ENCODE results near the gene MRPL54.

DNA sequence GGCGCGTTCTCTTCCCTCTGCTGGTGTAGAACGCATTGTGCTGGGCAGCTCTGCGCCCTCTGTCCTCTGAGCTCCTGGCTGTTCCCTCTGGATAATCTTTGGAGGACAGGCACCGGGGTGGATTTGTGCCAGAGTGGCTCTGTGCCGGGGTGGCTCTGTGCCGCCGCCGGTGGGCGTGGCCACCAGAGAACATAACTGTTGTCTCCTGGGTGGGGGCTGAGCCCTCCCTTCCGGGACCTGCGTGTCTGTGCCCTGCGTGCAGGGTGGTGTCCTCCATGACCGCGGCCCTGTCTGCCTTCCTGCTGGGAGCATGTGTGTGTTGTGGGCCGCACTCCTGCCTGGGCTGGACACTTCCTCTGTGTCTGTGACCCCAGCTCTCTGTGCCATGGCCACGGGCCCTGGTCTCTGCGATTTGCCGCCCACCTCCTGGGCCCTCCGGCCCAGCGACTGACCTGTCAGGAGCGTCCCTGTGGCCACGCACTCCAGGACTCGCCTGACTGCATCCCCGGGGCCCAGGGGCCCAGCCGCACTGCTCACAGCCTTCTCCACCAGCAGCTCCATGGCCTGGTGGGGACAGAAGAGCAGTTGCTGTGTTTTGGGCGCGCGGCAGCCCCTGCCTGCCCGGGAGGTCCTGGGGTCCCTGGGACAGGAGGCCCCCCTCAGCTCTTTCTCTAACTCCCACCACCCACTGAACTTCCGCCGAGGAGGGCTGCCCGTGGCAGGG, 46.1 kb downstream of the MRPL54 start:
- TF ChIP-seq, protein P1, sequence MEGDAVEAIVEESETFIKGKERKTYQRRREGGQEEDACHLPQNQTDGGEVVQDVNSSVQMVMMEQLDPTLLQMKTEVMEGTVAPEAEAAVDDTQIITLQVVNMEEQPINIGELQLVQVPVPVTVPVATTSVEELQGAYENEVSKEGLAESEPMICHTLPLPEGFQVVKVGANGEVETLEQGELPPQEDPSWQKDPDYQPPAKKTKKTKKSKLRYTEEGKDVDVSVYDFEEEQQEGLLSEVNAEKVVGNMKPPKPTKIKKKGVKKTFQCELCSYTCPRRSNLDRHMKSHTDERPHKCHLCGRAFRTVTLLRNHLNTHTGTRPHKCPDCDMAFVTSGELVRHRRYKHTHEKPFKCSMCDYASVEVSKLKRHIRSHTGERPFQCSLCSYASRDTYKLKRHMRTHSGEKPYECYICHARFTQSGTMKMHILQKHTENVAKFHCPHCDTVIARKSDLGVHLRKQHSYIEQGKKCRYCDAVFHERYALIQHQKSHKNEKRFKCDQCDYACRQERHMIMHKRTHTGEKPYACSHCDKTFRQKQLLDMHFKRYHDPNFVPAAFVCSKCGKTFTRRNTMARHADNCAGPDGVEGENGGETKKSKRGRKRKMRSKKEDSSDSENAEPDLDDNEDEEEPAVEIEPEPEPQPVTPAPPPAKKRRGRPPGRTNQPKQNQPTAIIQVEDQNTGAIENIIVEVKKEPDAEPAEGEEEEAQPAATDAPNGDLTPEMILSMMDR (IDR thresholded peaks at IDR 0.05; ENCODE audit: insufficient read depth, low read length), result no peak
- no peak for TF ChIP-seq POLR2AphosphoS5 (IDR thresholded peaks at IDR 0.05; ENCODE audit: low read depth)
- no peak for TF ChIP-seq SPI1 (IDR thresholded peaks at IDR 0.05; ENCODE audit: borderline replicate concordance, low read depth)

Measured in HL-60 (cell line).